ENCODE measurements around the gene NKX1-2.

The NKX1-2 gene

GRCh38 chr10:124469956-124470484, 20.2 kb upstream of the NKX1-2 start:
- H3K4me3 ChIP-seq (ENCODE audit: low read depth, low read length), result no peak overlapping the region
- TF ChIP-seq CTCF (IDR thresholded peaks at IDR 0.05; ENCODE audit: low read depth, low read length, missing control alignments), result no peak
- no peak for DNase-seq (ENCODE audit: low read depth)

GRCh38 chr10:124468624-124469023, 18.8 kb upstream of the NKX1-2 start:
- no peak for DNase-seq (ENCODE audit: low read depth)
- no peak for TF ChIP-seq CTCF (IDR thresholded peaks at IDR 0.05; ENCODE audit: low read depth, low read length, missing control alignments)
- no peak overlapping the region for H3K4me3 ChIP-seq (ENCODE audit: low read depth, low read length)

GRCh38 chr10:124467165-124467564, 17.3 kb upstream of the NKX1-2 start:
- DNase-seq (ENCODE audit: low read depth), result no peak
- H3K4me3 ChIP-seq (ENCODE audit: low read depth, low read length), result no peak overlapping the region
- no peak for TF ChIP-seq CTCF (IDR thresholded peaks at IDR 0.05; ENCODE audit: low read depth, low read length, missing control alignments)

GRCh38 chr10:124465777-124466488, 16.1 kb upstream of the NKX1-2 start:
- no peak for TF ChIP-seq CTCF (IDR thresholded peaks at IDR 0.05; ENCODE audit: low read depth, low read length, missing control alignments)
- no peak overlapping the region for H3K4me3 ChIP-seq (ENCODE audit: low read depth, low read length)
- DNase-seq (ENCODE audit: low read depth), result no peak

- H3K4me3 ChIP-seq (ENCODE audit: low read depth, low read length), result no peak overlapping the region
- TF ChIP-seq CTCF (IDR thresholded peaks at IDR 0.05; ENCODE audit: low read depth, low read length, missing control alignments), result no peak
- DNase-seq (ENCODE audit: low read depth), result peak; percentile 60
Observed at GRCh38 chr10:124465003-124465776, 15.4 kb upstream of the NKX1-2 start.

GRCh38 chr10:124464028-124464965, 14.5 kb upstream of the NKX1-2 start:
- no peak for DNase-seq (ENCODE audit: low read depth)
- H3K4me3 ChIP-seq (ENCODE audit: low read depth, low read length), result no peak overlapping the region
- no peak for TF ChIP-seq CTCF (IDR thresholded peaks at IDR 0.05; ENCODE audit: low read depth, low read length, missing control alignments)
